Endothelial cell of umbilical vein (primary cell): ENCODE data around the gene MED4. TPM values are rescaled to one million over a fixed set of nuclear protein-coding genes. Genes with fewer than 3 reads are reported as not detected.

Source experiments
- BruUV-seq: library from RNA; stranded (reverse); fragments of 400-500 nt; replicated peaks from 2 replicates; lab custom pipeline; 2021; lab: Mats Ljungman, UMichigan
- CTCF ChIA-PET: fragments of 300-600, 350-600 bp; sonication (Branson Sonifier 250); formaldehyde crosslinking; loops from one replicate; lab custom pipeline; 2021; ENCODE audit warnings: antibody characterized with exemption, inconsistent platforms; lab: Charles Lee
- POLR2A ChIA-PET: fragments of 300-600, 350-600 bp; sonication (Branson Sonifier 250); formaldehyde crosslinking; loops from one replicate; lab custom pipeline; 2021; ENCODE audit warnings: antibody characterized with exemption, inconsistent platforms; lab: Charles Lee
- DNase-seq: peaks from one replicate; pipeline ENCODE4 v3.0.0-alpha.2; 2011; ENCODE audit warnings: low read depth, low spot score
- FAIRE-seq: peaks from 2 replicates; lab custom pipeline; 2011; peaks lifted over from hg19 to GRCh38; lab: Jason Lieb, UNC
- H2AFZ ChIP-seq: 2 replicates; pipeline ENCODE4 v1.6.0; 2012; ENCODE audit warnings: low read depth, low read length, control low read depth, inconsistent platforms
- H3K27ac ChIP-seq: 2 replicates; pipeline ENCODE4 v1.5.1; 2011; ENCODE audit warnings: low read depth, mild to moderate bottlenecking, control low read depth, low read length, moderate library complexity; ENCODE audit not compliant: insufficient read depth
- H3K27me3 ChIP-seq, 2 experiments: 2 replicates each; pipeline versions ENCODE4 v1.6.0 to v1.6.1; 2011; ENCODE audit warnings: low read length in 2 of 2, mixed read lengths in 1 of 2; ENCODE audit not compliant: control insufficient read depth in 2 of 2, insufficient read depth in 2 of 2
- H3K36me3 ChIP-seq, 2 experiments: 2 replicates in 1 of 2; 3 replicates in 1 of 2; pipeline ENCODE4 v1.5.1; 2011; ENCODE audit warnings: low read length in 2 of 2, mild to moderate bottlenecking in 1 of 2, moderate library complexity in 1 of 2; ENCODE audit not compliant: control insufficient read depth in 2 of 2, insufficient read depth in 2 of 2; ENCODE audit errors: extremely low read depth in 1 of 2
- H3K4me1 ChIP-seq: 3 replicates; pipeline ENCODE4 v1.5.1; 2011; ENCODE audit warnings: mild to moderate bottlenecking, low read length; ENCODE audit not compliant: control insufficient read depth, insufficient read depth; ENCODE audit errors: extremely low read depth
- H3K4me2 ChIP-seq: 2 replicates; pipeline ENCODE4 v1.6.1; 2011; ENCODE audit warnings: low read length, control low read depth, mixed read lengths; ENCODE audit not compliant: insufficient read depth
- H3K4me3 ChIP-seq, 3 experiments: fragments of 200-600 bp in 1 of 3; sonication (generic), shearing (Covaris generic) in 1 of 3; replicated peaks in 1 of 3; 2 replicates each; pipeline ENCODE4 v1.5.1; 2011 to 2016; ENCODE audit warnings: control low read depth in 3 of 3, low read length in 3 of 3, mild to moderate bottlenecking in 2 of 3, inconsistent platforms in 1 of 3, low read depth in 1 of 3, moderate library complexity in 1 of 3; ENCODE audit not compliant: insufficient read depth in 1 of 3
- H3K79me2 ChIP-seq: 2 replicates; pipeline ENCODE4 v1.6.0; 2012; ENCODE audit warnings: low read length, inconsistent platforms; ENCODE audit not compliant: control insufficient read depth, insufficient read depth
- H3K9ac ChIP-seq: replicated peaks from 2 replicates; pipeline ENCODE3; 2011; ENCODE audit warnings: low read length, control low read depth; ENCODE audit not compliant: insufficient read depth; ENCODE audit errors: extremely low read depth
- H3K9me1 ChIP-seq: replicated peaks from 3 replicates; pipeline ENCODE4 v1.6.0; 2011; ENCODE audit warnings: mild to moderate bottlenecking, low read length; ENCODE audit not compliant: control insufficient read depth, insufficient read depth; ENCODE audit errors: extremely low read depth
- H3K9me3 ChIP-seq: replicated peaks from 2 replicates; pipeline ENCODE4 v1.5.1; 2012; ENCODE audit warnings: low read length, inconsistent platforms; ENCODE audit not compliant: control insufficient read depth, insufficient read depth
- H4K20me1 ChIP-seq: replicated peaks from 2 replicates; pipeline ENCODE3; 2011; ENCODE audit warnings: mild to moderate bottlenecking, low read length; ENCODE audit not compliant: control insufficient read depth, insufficient read depth; ENCODE audit errors: extremely low read depth
- FOS ChIP-seq: IDR thresholded peaks from 2 replicates; pipeline ENCODE4 v1.6.1; 2011; ENCODE audit warnings: mild to moderate bottlenecking, low read length, moderate library complexity, borderline replicate concordance; ENCODE audit not compliant: insufficient read depth
- MAX ChIP-seq: IDR thresholded peaks from 2 replicates; pipeline ENCODE4 v1.6.1; 2011; ENCODE audit not compliant: insufficient read depth, insufficient read length
- POLR2AphosphoS5 ChIP-seq: IDR thresholded peaks from 2 replicates; pipeline ENCODE4 v1.6.1; 2012; ENCODE audit warnings: low read depth, mild to moderate bottlenecking, control low read depth, low read length, moderate library complexity; ENCODE audit not compliant: insufficient read depth
- dilution Hi-C: fragments of 300-500 bp; cut with MboI; formaldehyde crosslinking; loops from one replicate; pipeline ENCODE4 v1.15.0; 2019; ENCODE audit warnings: low sequenced_read_pairs; ENCODE audit not compliant: extremely low pct_ligation_motif_present
- intact Hi-C: fragments of 100-400 bp; cut with micrococcal nuclease; formaldehyde crosslinking; loops from one replicate; pipeline ENCODE4 v1.10.0; 2022
- polyA plus RNA-seq, 4 experiments: library from polyadenylated mRNA; depleted of rRNA in 3 of 4; stranded (reverse) in 3 of 4; unstranded in 1 of 4; fragments of >200 nt; gene quantifications; 2 replicates each; pipeline versions ENCODE4 v1.2.1 to v1.2.3, GENCODE V29; 2011 to 2012; ENCODE audit warnings: missing spikeins in 1 of 4
- total RNA-seq: library from RNA; stranded (reverse); gene quantifications from 2 replicates; pipeline ENCODE4 v1.2.3, GENCODE V29; 2021

The MED4 gene
- total and polyA plus RNA-seq, 2 donors (not counting 3 experiments of a cell fraction or from before 2014, with no cell fraction given) = 21.9 to 43.3 TPM

GRCh38 chr13:48050550-48050949 is 44.4 kb downstream of the MED4 start:
- H3K79me2 ChIP-seq = no peaks in the 10 kb centered on the region
- H3K9ac ChIP-seq = no peak overlapping the region
- CTCF ChIA-PET = interaction anchor here (1.2 kb wide), 1 partner anchor 12 kb away, joined by 4 read pairs; no protein-coding TSS in a partner anchor
- H3K9me3 ChIP-seq = no peaks in the 10 kb centered on the region
- no peaks in the 10 kb centered on the region for H3K27me3 ChIP-seq
- dilution Hi-C loops (no loop called here), intact Hi-C loops (no loop called here)
- DNase-seq (no peak), FAIRE-seq (no peak)
- no peak overlapping the region for H3K4me2 ChIP-seq
- no peak for TF ChIP-seq POLR2AphosphoS5
- H2AFZ ChIP-seq = no peak overlapping the region
- POLR2A ChIA-PET = no interaction called here
- no peaks in the 10 kb centered on the region for H3K9me1 ChIP-seq
- H4K20me1 ChIP-seq = no peaks in the 10 kb centered on the region
- no peaks in the 10 kb centered on the region for H3K4me1 ChIP-seq
- H3K36me3 ChIP-seq = peaks cover 3 to 9% of the 10 kb centered on the region in 2 experiments
- H3K4me3 ChIP-seq = no peak overlapping the region
- H3K27ac ChIP-seq = no peak overlapping the region
- no TSS peak for BruUV-seq

DNA sequence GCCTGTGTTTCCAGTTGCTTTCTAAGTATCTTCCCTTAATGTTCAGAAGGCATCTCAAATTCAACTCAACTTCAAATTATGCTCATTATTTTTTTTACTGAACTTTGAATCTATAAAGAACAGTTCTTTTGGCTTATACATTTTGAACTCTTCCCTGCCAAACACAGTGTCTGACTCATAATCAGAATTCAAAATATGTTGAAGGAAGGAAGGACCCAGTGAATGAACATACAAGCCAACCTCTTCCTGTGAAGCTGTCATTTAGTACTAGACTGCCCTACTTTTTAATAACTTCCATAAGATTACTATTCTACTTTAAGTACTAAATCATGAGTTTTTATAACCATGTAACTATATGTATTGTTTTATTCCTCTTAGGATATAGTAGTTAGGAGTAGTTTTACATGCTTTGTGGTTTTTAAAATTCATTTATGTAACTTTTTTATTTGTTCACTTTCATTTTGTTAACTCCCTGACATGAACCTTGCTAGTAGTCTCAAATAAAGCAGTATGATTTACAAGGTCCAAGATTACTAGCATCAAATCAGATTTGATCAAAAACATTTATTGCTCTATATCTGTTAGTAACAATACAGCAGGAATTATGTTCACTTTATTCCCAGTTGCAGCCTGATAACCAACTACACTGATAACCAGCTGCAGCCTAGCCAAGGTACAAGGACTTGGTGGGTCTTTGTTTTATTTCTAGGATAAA is 51.0 kb downstream of the MED4 start:
- Histone ChIP-seq H3K9me3 (no peaks in the 10 kb centered on the region), H4K20me1 (no peaks in the 10 kb centered on the region), H3K36me3 (peaks cover 2 to 3% of the 10 kb centered on the region in 2 experiments), H3K79me2 (peaks cover 1% of the 10 kb centered on the region), H3K27ac (peak overlapping the region; percentile 21), H3K4me3 (peak overlapping the region in 1 of 3 experiments; percentile 12), H3K4me1 (peaks cover 13% of the 10 kb centered on the region), H3K9ac (no peak overlapping the region), H2AFZ (no peak overlapping the region), H3K4me2 (peak overlapping the region; percentile 62), H3K9me1 (no peaks in the 10 kb centered on the region), H3K27me3 (no peaks in the 10 kb centered on the region)
- DNase-seq (peak; percentile 67), FAIRE-seq (peak; percentile 72)
- POLR2A ChIA-PET = no interaction called here
- intact Hi-C loops = no loop called here
- no TSS peak for BruUV-seq
- dilution Hi-C loops = no loop called here
- no peak for TF ChIP-seq MAX
- peak; percentile 59 for TF ChIP-seq FOS
- CTCF ChIA-PET = interaction anchor here (0.6 kb wide), 1 partner anchor 536 kb away, joined by 3 read pairs; no protein-coding TSS in a partner anchor
